Kidney (tissue), 14 donors: Measurements from ENCODE around the gene EPS8L1. TPM values are rescaled to one million over a fixed set of nuclear protein-coding genes. Genes with fewer than 3 reads are reported as not detected.

Experiments
- DNase-seq, 5 donors: peaks; one replicate each; pipeline ENCODE4 v3.0.0-alpha.2; 2013 to 2020
- FAIRE-seq: peaks from 2 replicates; lab custom pipeline; 2012; peaks lifted over from hg19 to GRCh38; lab: Jason Lieb, UNC
- H3K27ac ChIP-seq, 2 donors: one replicate each; pipeline ENCODE4 v1.7.0; 2013; ENCODE audit warnings: low read depth in 2 of 2, low read length in 2 of 2, inconsistent platforms in 1 of 2
- H3K27me3 ChIP-seq: one replicate; pipeline ENCODE4 v1.7.1; 2013; ENCODE audit warnings: low read length, inconsistent platforms; ENCODE audit not compliant: control insufficient read depth, insufficient read depth
- H3K36me3 ChIP-seq, 3 donors: one replicate each; pipeline versions ENCODE4 v1.7.0 to v1.7.1; 2013; ENCODE audit warnings: low read length in 3 of 3, control low read depth in 1 of 3, inconsistent platforms in 1 of 3; ENCODE audit not compliant: insufficient read depth in 3 of 3, control insufficient read depth in 2 of 3
- H3K4me1 ChIP-seq, 3 donors: one replicate each; pipeline versions ENCODE4 v1.7.0 to v1.7.1; 2013; ENCODE audit warnings: low read length in 3 of 3, inconsistent platforms in 1 of 3, low read depth in 1 of 3; ENCODE audit not compliant: control insufficient read depth in 2 of 3, insufficient read depth in 2 of 3
- H3K4me3 ChIP-seq, 3 donors: one replicate each; pipeline versions ENCODE4 v1.7.0 to v1.8.1; 2013; ENCODE audit warnings: low read length in 3 of 3, control low read depth in 1 of 3, inconsistent platforms in 1 of 3
- H3K9ac ChIP-seq, 3 donors: one replicate each; pipeline versions ENCODE4 v1.7.0 to v1.7.1; 2013; ENCODE audit warnings: low read length in 3 of 3, control low read depth in 1 of 3, inconsistent platforms in 1 of 3
- H3K9me3 ChIP-seq, 3 donors: one replicate each; pipeline versions ENCODE4 v1.7.0 to v1.7.1; 2013; ENCODE audit warnings: low read length in 3 of 3, control low read depth in 1 of 3, inconsistent platforms in 1 of 3; ENCODE audit not compliant: control insufficient read depth in 2 of 3, insufficient read depth in 1 of 3
- intact Hi-C: fragments of 100-400 bp; cut with DNase I; formaldehyde crosslinking; loops from one replicate; pipeline ENCODE4 v1.11.1; 2022
- polyA plus RNA-seq: library from polyadenylated mRNA; stranded (reverse); fragments of 350-450 nt; fragmentation: Illumina TruSeq; extraction: RNeasy Lipid Tissue Mini Kit (QIAGEN cat#74804); gene quantifications from one replicate; pipeline ENCODE4 v1.2.3, GENCODE V29; 2014; ENCODE audit warnings: low read depth, low replicate concordance; ENCODE audit not compliant: insufficient read depth
- total RNA-seq: library from RNA; stranded (reverse); fragmentation: NEBNext Ultra II Directional; extraction: Animal tissue kit (Norgen Biotek cat#: 25700); gene quantifications from one replicate; pipeline ENCODE4 v1.2.1, GENCODE V29; 2021
- TF ChIP-seq, protein P1 (sequence below): IDR thresholded peaks from 3 replicates; pipeline ENCODE4 v1.5.1; 2012; ENCODE audit warnings: mild to moderate bottlenecking, moderate library complexity, borderline replicate concordance; ENCODE audit not compliant: insufficient read depth; ENCODE audit errors: extremely low read depth
- donor health status: control.
- donor health status: control.
- donor health status: control.
- donor health status: control.
- donor health status: control.
- donor health status: DM: yes; HTN: yes; CAD: no.
- donor health status: Normal renal cell carcinoma (clear cell type).

The EPS8L1 gene
- total and polyA plus RNA-seq, 2 donors from 2014 or later, result 45.4 to 95.0 TPM

DNA sequence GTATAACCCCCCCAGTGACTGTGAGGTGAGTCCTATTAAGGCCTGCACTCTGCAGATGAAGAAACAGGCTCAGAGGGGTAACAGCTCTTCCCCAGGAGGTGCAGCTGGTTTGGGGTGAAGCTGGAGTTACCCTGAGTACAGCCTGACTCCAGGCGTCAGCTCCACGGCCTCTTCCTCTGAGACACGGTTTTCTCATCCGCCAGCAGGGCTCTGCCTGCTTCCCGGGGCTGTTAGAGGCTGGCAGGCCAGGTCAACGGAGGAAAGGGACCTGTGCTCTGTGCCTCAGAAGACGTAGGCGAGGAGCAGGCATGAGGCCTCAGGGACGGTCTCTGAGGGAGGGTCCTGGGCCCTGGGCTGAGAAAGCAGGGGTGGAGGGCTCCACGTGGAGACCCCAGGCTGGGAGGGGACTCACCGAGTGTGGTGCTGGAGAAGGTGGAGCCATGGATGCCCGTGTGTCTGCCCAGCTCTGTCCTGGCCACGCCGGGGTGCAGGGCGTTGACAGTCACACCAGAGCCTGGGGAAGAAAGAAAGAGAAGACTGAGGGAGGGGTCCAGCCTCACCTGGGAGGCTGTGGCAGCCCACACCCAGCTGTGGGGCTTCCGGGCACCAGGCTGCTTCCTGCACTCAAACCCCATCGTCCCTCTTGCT, 28.6 kb upstream of the EPS8L1 start:
- FAIRE-seq (no peak), DNase-seq (peak in 1 of 5 donors; percentile 55)
- Histone ChIP-seq H3K4me3 (no peak overlapping the region), H3K36me3 (peaks cover 0 to 38% (median 17%) of the 10 kb centered on the region in 3 donors), H3K27me3 (no peaks in the 10 kb centered on the region), H3K9me3 (no peaks in the 10 kb centered on the region), H3K9ac (no peak overlapping the region), H3K27ac (no peak overlapping the region), H3K4me1 (no peaks in the 10 kb centered on the region)
- TF ChIP-seq, protein P1, sequence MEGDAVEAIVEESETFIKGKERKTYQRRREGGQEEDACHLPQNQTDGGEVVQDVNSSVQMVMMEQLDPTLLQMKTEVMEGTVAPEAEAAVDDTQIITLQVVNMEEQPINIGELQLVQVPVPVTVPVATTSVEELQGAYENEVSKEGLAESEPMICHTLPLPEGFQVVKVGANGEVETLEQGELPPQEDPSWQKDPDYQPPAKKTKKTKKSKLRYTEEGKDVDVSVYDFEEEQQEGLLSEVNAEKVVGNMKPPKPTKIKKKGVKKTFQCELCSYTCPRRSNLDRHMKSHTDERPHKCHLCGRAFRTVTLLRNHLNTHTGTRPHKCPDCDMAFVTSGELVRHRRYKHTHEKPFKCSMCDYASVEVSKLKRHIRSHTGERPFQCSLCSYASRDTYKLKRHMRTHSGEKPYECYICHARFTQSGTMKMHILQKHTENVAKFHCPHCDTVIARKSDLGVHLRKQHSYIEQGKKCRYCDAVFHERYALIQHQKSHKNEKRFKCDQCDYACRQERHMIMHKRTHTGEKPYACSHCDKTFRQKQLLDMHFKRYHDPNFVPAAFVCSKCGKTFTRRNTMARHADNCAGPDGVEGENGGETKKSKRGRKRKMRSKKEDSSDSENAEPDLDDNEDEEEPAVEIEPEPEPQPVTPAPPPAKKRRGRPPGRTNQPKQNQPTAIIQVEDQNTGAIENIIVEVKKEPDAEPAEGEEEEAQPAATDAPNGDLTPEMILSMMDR, result no peak
- intact Hi-C loops, result no loop called here

DNA sequence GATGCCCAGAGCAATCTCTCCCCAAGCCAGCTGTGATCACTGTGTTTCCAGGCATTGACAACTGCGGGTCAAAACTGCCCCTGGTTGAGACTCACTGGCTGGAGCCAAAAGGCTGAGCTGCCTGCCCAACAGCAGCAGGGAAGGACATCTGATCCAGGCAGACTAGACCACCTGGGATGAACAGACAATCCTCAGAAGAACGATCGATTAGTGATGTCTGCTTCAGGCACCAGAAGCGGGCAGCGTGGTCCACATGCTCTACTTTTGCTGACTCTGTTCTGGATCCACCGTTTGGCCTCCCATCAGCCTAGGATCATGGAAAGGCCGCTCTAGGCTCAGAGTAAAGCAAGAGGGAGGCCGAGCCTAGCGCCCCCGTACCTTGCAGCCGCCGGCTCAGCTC, 27.7 kb upstream of the EPS8L1 start:
- DNase-seq (peak in 1 of 5 donors; percentile 20), FAIRE-seq (no peak)
- H3K9me3 ChIP-seq, result no peaks in the 10 kb centered on the region
- no peaks in the 10 kb centered on the region for H3K27me3 ChIP-seq
- H3K36me3 ChIP-seq, result peaks cover 0 to 40% (median 17%) of the 10 kb centered on the region in 3 donors
- no peak overlapping the region for H3K27ac ChIP-seq
- TF ChIP-seq, protein P1, result no peak
- intact Hi-C loops, result no loop called here
- H3K4me1 ChIP-seq, result no peaks in the 10 kb centered on the region
- H3K4me3 ChIP-seq, result no peak overlapping the region
- no peak overlapping the region for H3K9ac ChIP-seq

DNA sequence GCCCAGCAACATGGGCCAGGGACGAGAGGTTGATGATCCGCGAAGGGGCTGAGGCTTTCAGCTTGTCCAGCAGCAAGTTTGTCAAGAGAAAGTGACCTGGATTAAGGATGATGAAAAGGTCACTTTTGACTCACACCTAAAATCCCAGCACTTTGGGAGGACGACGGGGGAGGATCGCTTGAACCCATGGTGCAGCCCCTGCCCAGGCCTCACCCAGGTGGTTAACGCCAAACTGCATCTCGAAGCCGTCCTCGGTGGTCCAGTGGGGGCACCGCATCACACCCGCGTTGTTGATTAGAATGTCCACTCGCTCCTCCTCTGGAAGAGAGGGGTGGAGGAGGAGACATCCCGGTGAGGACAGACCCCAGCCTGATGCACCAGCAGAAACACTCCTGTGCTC, 27.2 kb upstream of the EPS8L1 start:
- peaks cover 0 to 42% (median 18%) of the 10 kb centered on the region in 3 donors for H3K36me3 ChIP-seq

More for the DNA sequence above, 27.2 kb upstream of the EPS8L1 start:
- no peaks in the 10 kb centered on the region for H3K27me3 ChIP-seq
- FAIRE-seq (no peak), DNase-seq (peak in 1 of 5 donors; percentile 55)
- no peak overlapping the region for H3K4me3 ChIP-seq
- TF ChIP-seq, protein P1, result no peak
- intact Hi-C loops, result no loop called here
- H3K4me1 ChIP-seq, result no peaks in the 10 kb centered on the region
- no peaks in the 10 kb centered on the region for H3K9me3 ChIP-seq
- H3K27ac ChIP-seq, result no peak overlapping the region
- H3K9ac ChIP-seq, result no peak overlapping the region
